HEK293T (cell line): ENCODE results near the gene MMP25.

Source experiments
- FOXK2 ChIP-seq: fragments of 450-650 bp; IDR thresholded peaks from 2 replicates; pipeline ENCODE4 v1.6.1; 2016; ENCODE audit warnings: mild to moderate bottlenecking
- FOXM1 ChIP-seq: fragments of 450-650 bp; IDR thresholded peaks from 2 replicates; pipeline ENCODE4 v1.6.1; 2017; ENCODE audit warnings: mild to moderate bottlenecking, borderline replicate concordance
- HDGF ChIP-seq: fragments of 450-650 bp; IDR thresholded peaks from 2 replicates; pipeline ENCODE4 v1.6.1; 2017; ENCODE audit warnings: antibody characterized with exemption, borderline replicate concordance
- NFRKB ChIP-seq: fragments of 450-650 bp; IDR thresholded peaks from 2 replicates; pipeline ENCODE4 v1.6.1; 2016; ENCODE audit warnings: mild to moderate bottlenecking, moderate library complexity
- SP1 ChIP-seq: fragments of 450-650 bp; IDR thresholded peaks from 2 replicates; pipeline ENCODE4 v1.6.1; 2017
- SUZ12 ChIP-seq: fragments of 450-650 bp; IDR thresholded peaks from 2 replicates; pipeline ENCODE4 v1.6.1; 2016; ENCODE audit warnings: mild to moderate bottlenecking
- TARDBP ChIP-seq: fragments of 450-650 bp; IDR thresholded peaks from 2 replicates; pipeline ENCODE4 v1.6.1; 2016
- ZNF384 ChIP-seq: fragments of 450-650 bp; IDR thresholded peaks from 2 replicates; pipeline ENCODE4 v1.6.1; 2016

GRCh38 chr16:3060339-3061127 is 14.2 kb downstream of the MMP25 start:
- no peak for TF ChIP-seq NFRKB
- TF ChIP-seq SP1, result no peak
- no peak for TF ChIP-seq FOXK2
- no peak for TF ChIP-seq SUZ12
- TF ChIP-seq HDGF, result no peak
- no peak for TF ChIP-seq ZNF384
- TF ChIP-seq TARDBP, result no peak
- TF ChIP-seq FOXM1, result no peak
